ENCODE data around the gene DCST1. TPM values are rescaled to one million over a fixed set of nuclear protein-coding genes. Genes with fewer than 3 reads are reported as not detected.

Gene DCST1
- total RNA-seq, 1 donor, result 0.21 TPM

GRCh38 chr1:155007251-155007828 lies 26.3 kb upstream of the DCST1 start:
- Histone ChIP-seq H3K4me3 (ENCODE audit: low read length) (peak overlapping the region; percentile 53), H3K9me3 (ENCODE audit: low read depth, low read length) (no peaks in the 10 kb centered on the region), H3K27me3 (ENCODE audit: insufficient read depth, low read length) (no peaks in the 10 kb centered on the region)

GRCh38 chr1:155008015-155008941 lies 25.3 kb upstream of the DCST1 start:
- Histone ChIP-seq H3K27me3 (ENCODE audit: insufficient read depth, low read length) (no peaks in the 10 kb centered on the region), H3K9me3 (ENCODE audit: low read depth, low read length) (no peaks in the 10 kb centered on the region), H3K4me3 (ENCODE audit: low read length) (peak overlapping the region; percentile 53), H3K4me1 (ENCODE audit: insufficient read depth, low read length) (peaks cover 91% of the 10 kb centered on the region)

More at GRCh38 chr1:155007251-155007828, 26.3 kb upstream of the DCST1 start:
- peaks cover 82% of the 10 kb centered on the region for H3K4me1 ChIP-seq (ENCODE audit: insufficient read depth, low read length)

- peak overlapping the region; percentile 53 for H3K4me3 ChIP-seq (ENCODE audit: low read length)
- H3K4me1 ChIP-seq (ENCODE audit: insufficient read depth, low read length), result peaks cover 97% of the 10 kb centered on the region
- H3K9me3 ChIP-seq (ENCODE audit: low read depth, low read length), result no peaks in the 10 kb centered on the region
- H3K27me3 ChIP-seq (ENCODE audit: insufficient read depth, low read length), result no peaks in the 10 kb centered on the region
Measured at GRCh38 chr1:155009221-155009711, 24.4 kb upstream of the DCST1 start.

GRCh38 chr1:155009742-155010141 lies 23.9 kb upstream of the DCST1 start:
- H3K27me3 ChIP-seq (ENCODE audit: insufficient read depth, low read length), result no peaks in the 10 kb centered on the region
- peak overlapping the region; percentile 53 for H3K4me3 ChIP-seq (ENCODE audit: low read length)
- peaks cover 96% of the 10 kb centered on the region for H3K4me1 ChIP-seq (ENCODE audit: insufficient read depth, low read length)

GRCh38 chr1:155010211-155010918 lies 23.3 kb upstream of the DCST1 start:
- Histone ChIP-seq H3K4me1 (ENCODE audit: insufficient read depth, low read length) (peaks cover 96% of the 10 kb centered on the region), H3K4me3 (ENCODE audit: low read length) (peak overlapping the region; percentile 53), H3K27me3 (ENCODE audit: insufficient read depth, low read length) (no peaks in the 10 kb centered on the region), H3K9me3 (ENCODE audit: low read depth, low read length) (no peaks in the 10 kb centered on the region)

More at GRCh38 chr1:155009742-155010141, 23.9 kb upstream of the DCST1 start:
- no peaks in the 10 kb centered on the region for H3K9me3 ChIP-seq (ENCODE audit: low read depth, low read length)

GRCh38 chr1:155011004-155011416 lies 22.6 kb upstream of the DCST1 start:
- H3K27me3 ChIP-seq (ENCODE audit: insufficient read depth, low read length), result no peaks in the 10 kb centered on the region
- no peaks in the 10 kb centered on the region for H3K9me3 ChIP-seq (ENCODE audit: low read depth, low read length)
- peaks cover 96% of the 10 kb centered on the region for H3K4me1 ChIP-seq (ENCODE audit: insufficient read depth, low read length)
- H3K4me3 ChIP-seq (ENCODE audit: low read length), result no peak overlapping the region

- Histone ChIP-seq H3K27me3 (ENCODE audit: insufficient read depth, low read length) (no peaks in the 10 kb centered on the region), H3K4me3 (ENCODE audit: low read length) (no peak overlapping the region), H3K9me3 (ENCODE audit: low read depth, low read length) (no peaks in the 10 kb centered on the region), H3K4me1 (ENCODE audit: insufficient read depth, low read length) (peaks cover 96% of the 10 kb centered on the region)
Measured at GRCh38 chr1:155011437-155012025, 22.1 kb upstream of the DCST1 start.

GRCh38 chr1:155012026-155012546 lies 21.5 kb upstream of the DCST1 start:
- H3K9me3 ChIP-seq (ENCODE audit: low read depth, low read length), result no peaks in the 10 kb centered on the region
- no peak overlapping the region for H3K4me3 ChIP-seq (ENCODE audit: low read length)
- peaks cover 96% of the 10 kb centered on the region for H3K4me1 ChIP-seq (ENCODE audit: insufficient read depth, low read length)
- no peaks in the 10 kb centered on the region for H3K27me3 ChIP-seq (ENCODE audit: insufficient read depth, low read length)

GRCh38 chr1:155012776-155013602 lies 20.6 kb upstream of the DCST1 start:
- Histone ChIP-seq H3K9me3 (ENCODE audit: low read depth, low read length) (no peaks in the 10 kb centered on the region), H3K4me3 (ENCODE audit: low read length) (no peak overlapping the region), H3K4me1 (ENCODE audit: insufficient read depth, low read length) (peaks cover 96% of the 10 kb centered on the region), H3K27me3 (ENCODE audit: insufficient read depth, low read length) (no peaks in the 10 kb centered on the region)

- Histone ChIP-seq H3K4me3 (ENCODE audit: low read length) (no peak overlapping the region), H3K9me3 (ENCODE audit: low read depth, low read length) (no peaks in the 10 kb centered on the region), H3K4me1 (ENCODE audit: insufficient read depth, low read length) (peaks cover 92% of the 10 kb centered on the region), H3K27me3 (ENCODE audit: insufficient read depth, low read length) (no peaks in the 10 kb centered on the region)
Measured at GRCh38 chr1:155013632-155014031, 20.0 kb upstream of the DCST1 start.

GRCh38 chr1:155014709-155015508 lies 18.7 kb upstream of the DCST1 start:
- no peaks in the 10 kb centered on the region for H3K9me3 ChIP-seq (ENCODE audit: low read depth, low read length)
- H3K27me3 ChIP-seq (ENCODE audit: insufficient read depth, low read length), result no peaks in the 10 kb centered on the region
- H3K4me1 ChIP-seq (ENCODE audit: insufficient read depth, low read length), result peaks cover 81% of the 10 kb centered on the region
- no peak overlapping the region for H3K4me3 ChIP-seq (ENCODE audit: low read length)

GRCh38 chr1:155015527-155016230 lies 17.9 kb upstream of the DCST1 start:
- Histone ChIP-seq H3K4me3 (ENCODE audit: low read length) (no peak overlapping the region), H3K4me1 (ENCODE audit: insufficient read depth, low read length) (peaks cover 74% of the 10 kb centered on the region), H3K9me3 (ENCODE audit: low read depth, low read length) (no peaks in the 10 kb centered on the region), H3K27me3 (ENCODE audit: insufficient read depth, low read length) (no peaks in the 10 kb centered on the region)

Data from mononuclear cell (primary cell).